ENCODE measurements around the gene ATP6V0A1. TPM values are rescaled to one million over a fixed set of nuclear protein-coding genes. Genes with fewer than 3 reads are reported as not detected.
A peak's percentile ranks its signal among the peaks of the same experiment; 100 is the strongest.

ATP6V0A1 gene
- total and polyA plus RNA-seq, 8 donors = 13.1 to 435 (median 80.2) TPM

DNA sequence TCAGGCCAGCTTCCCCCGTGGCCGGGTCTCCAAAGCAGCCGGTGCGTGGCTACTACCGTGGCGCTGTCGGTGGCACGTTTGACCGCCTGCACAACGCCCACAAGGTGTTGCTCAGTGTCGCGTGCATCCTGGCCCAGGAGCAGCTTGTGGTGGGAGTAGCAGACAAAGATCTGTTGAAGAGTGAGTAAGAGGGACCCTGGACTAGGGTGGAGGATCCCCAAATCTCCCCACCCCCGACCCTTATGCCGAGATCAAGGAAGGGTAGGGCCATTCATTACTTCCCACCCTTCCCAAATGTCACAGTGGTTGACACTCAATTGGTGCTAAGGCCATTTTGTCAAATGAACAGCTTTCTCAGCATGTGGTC lies 104.4 kb downstream of the ATP6V0A1 start:
- peaks cover 22 to 29% (median 23%) of the 10 kb centered on the region in 4 donors for H3K36me3 ChIP-seq
- no peaks in the 10 kb centered on the region for H3K27me3 ChIP-seq
- DNase-seq = no peak
- TF ChIP-seq POLR2A (IDR thresholded peaks at IDR 0.05) = no peak
- TF ChIP-seq POLR2AphosphoS5 (IDR thresholded peaks at IDR 0.05) = no peak
- no peak for TF ChIP-seq EP300 (IDR thresholded peaks at IDR 0.05)
- TF ChIP-seq, protein P1, sequence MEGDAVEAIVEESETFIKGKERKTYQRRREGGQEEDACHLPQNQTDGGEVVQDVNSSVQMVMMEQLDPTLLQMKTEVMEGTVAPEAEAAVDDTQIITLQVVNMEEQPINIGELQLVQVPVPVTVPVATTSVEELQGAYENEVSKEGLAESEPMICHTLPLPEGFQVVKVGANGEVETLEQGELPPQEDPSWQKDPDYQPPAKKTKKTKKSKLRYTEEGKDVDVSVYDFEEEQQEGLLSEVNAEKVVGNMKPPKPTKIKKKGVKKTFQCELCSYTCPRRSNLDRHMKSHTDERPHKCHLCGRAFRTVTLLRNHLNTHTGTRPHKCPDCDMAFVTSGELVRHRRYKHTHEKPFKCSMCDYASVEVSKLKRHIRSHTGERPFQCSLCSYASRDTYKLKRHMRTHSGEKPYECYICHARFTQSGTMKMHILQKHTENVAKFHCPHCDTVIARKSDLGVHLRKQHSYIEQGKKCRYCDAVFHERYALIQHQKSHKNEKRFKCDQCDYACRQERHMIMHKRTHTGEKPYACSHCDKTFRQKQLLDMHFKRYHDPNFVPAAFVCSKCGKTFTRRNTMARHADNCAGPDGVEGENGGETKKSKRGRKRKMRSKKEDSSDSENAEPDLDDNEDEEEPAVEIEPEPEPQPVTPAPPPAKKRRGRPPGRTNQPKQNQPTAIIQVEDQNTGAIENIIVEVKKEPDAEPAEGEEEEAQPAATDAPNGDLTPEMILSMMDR (IDR thresholded peaks at IDR 0.05) = no peak
- peaks cover 41 to 62% (median 61%) of the 10 kb centered on the region in 4 donors for H3K4me1 ChIP-seq
- WGBS, 5 donors = 35 to 59% (median 50%) methylated on average over 11 to 14 of the region's 14 CpGs
- intact Hi-C loops (cut with DNase I; ENCODE audit: low total_unique reads) = no loop called here
- no peaks in the 10 kb centered on the region for H3K9me3 ChIP-seq
- peak overlapping the region; percentile 77 to 97 (median 93) for H3K4me3 ChIP-seq
- peak overlapping the region; percentile 91 to 95 (median 94) for H3K27ac ChIP-seq

DNA sequence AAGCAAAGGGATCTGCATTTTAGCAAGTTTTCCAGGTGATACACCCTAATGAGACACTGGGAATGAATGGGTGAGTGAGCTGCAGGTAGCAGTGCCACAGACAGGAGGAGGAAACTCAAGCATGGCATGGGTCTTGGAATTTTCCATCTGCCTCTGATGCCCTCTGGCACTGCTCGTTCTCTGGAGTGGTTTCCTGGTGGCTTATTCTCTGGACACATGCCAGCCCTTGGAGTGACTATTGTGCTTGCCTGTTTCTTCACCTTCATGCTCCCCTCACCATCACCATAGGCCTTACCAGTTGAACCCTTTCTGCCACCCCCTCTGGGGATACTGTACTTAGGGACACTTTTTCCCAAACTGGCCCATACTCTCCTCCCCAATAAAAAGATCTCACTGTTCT lies 104.9 kb downstream of the ATP6V0A1 start:
- no peaks in the 10 kb centered on the region for H3K9me3 ChIP-seq
- H3K4me1 ChIP-seq = peaks cover 45 to 66% (median 65%) of the 10 kb centered on the region in 4 donors

DNA sequence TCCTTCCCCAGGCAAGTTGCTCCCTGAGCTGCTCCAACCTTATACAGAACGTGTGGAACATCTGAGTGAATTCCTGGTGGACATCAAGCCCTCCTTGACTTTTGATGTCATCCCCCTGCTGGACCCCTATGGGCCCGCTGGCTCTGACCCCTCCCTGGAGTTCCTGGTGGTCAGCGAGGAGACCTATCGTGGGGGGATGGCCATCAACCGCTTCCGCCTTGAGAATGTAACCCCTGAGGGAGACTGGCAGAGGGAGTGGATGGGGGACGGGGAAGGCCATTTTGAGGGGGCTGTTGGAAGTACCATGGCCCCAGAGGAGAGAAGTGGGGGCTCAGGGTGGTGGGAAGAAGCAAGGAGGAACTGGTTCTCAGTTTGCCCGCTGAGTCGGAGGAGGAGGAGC lies 105.3 kb downstream of the ATP6V0A1 start:
- Histone ChIP-seq H3K27ac (peak overlapping the region; percentile 47 to 95 (median 91)), H3K9me3 (no peaks in the 10 kb centered on the region), H3K4me1 (peaks cover 49 to 70% (median 69%) of the 10 kb centered on the region in 4 donors), H3K36me3 (peaks cover 29 to 36% (median 30%) of the 10 kb centered on the region in 4 donors), H3K27me3 (no peaks in the 10 kb centered on the region), H3K4me3 (peak overlapping the region in 3 of 4 donors; percentile 77 to 97 (median 96))
- no peak for DNase-seq
- no peak for TF ChIP-seq POLR2A (IDR thresholded peaks at IDR 0.05)
- intact Hi-C loops (cut with DNase I; ENCODE audit: low total_unique reads) = no loop called here
- 81 to 85% (median 82%) methylated on average over 9 of the region's 9 CpGs for WGBS, 5 donors

More for the DNA sequence above, 104.9 kb downstream of the ATP6V0A1 start:
- H3K27ac ChIP-seq = peak overlapping the region; percentile 91 to 95 (median 94)
- DNase-seq = peak in 1 of 2 donors; percentile 80
- no peaks in the 10 kb centered on the region for H3K27me3 ChIP-seq
- TF ChIP-seq, protein P1 (IDR thresholded peaks at IDR 0.05) = peak in 1 of 7 experiments; percentile 39
- TF ChIP-seq POLR2AphosphoS5 (IDR thresholded peaks at IDR 0.05) (peak in 1 of 3 donors; percentile 22), EP300 (IDR thresholded peaks at IDR 0.05) (no peak), POLR2A (IDR thresholded peaks at IDR 0.05) (no peak)
- H3K36me3 ChIP-seq = peaks cover 25 to 32% (median 26%) of the 10 kb centered on the region in 4 donors
- 0 to 20% (median 10%) methylated on average over 1 of the region's 1 CpG for WGBS, 5 donors
- intact Hi-C loops (cut with DNase I; ENCODE audit: low total_unique reads) = no loop called here
- H3K4me3 ChIP-seq = peak overlapping the region; percentile 77 to 97 (median 93)

DNA sequence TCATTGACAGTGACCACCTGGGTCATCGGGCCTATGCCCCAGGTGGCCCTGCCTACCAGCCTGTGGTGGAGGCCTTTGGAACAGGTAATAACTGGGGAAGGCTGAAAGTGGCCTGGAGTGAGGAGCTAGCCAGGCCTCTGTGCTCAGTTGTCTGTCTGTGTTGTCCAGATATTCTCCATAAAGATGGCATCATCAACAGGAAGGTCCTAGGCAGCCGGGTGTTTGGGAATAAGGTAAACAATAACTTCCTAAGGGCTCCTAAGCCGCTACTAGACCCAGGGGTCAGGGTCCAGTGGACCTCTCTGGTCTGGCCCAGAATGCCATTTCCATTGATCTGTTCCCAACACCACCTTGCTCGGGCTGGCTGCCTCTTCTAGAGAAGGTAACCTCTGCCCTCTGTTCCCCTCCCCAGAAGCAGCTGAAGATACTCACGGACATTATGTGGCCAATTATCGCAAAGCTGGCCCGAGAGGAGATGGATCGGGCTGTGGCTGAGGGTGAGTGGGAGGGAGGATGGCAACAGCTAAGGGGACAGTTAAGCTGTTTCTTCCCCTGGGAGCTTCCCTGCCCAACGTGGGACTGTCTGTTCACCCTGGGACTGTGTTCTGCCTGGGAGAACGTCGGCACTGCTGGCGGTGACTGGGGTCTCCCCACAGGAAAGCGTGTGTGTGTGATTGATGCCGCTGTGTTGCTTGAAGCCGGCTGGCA lies 106.3 kb downstream of the ATP6V0A1 start:
- TF ChIP-seq, protein P1 (IDR thresholded peaks at IDR 0.05) = no peak
- no peak for TF ChIP-seq POLR2AphosphoS5 (IDR thresholded peaks at IDR 0.05)
- no peak for TF ChIP-seq EP300 (IDR thresholded peaks at IDR 0.05)
- no peak for TF ChIP-seq POLR2A (IDR thresholded peaks at IDR 0.05)
- H3K27ac ChIP-seq = peak overlapping the region; percentile 47 to 97 (median 91)
- H3K36me3 ChIP-seq = peaks cover 39 to 46% (median 40%) of the 10 kb centered on the region in 4 donors

More for the DNA sequence above, 106.3 kb downstream of the ATP6V0A1 start:
- no peak overlapping the region for H3K4me3 ChIP-seq
- 86 to 91% (median 88%) methylated on average over 14 to 15 of the region's 15 CpGs for WGBS, 5 donors
- H3K9me3 ChIP-seq = no peaks in the 10 kb centered on the region
- peaks cover 55 to 80% (median 75%) of the 10 kb centered on the region in 4 donors for H3K4me1 ChIP-seq
- intact Hi-C loops (cut with DNase I; ENCODE audit: low total_unique reads) = no loop called here
- no peak for DNase-seq
- no peaks in the 10 kb centered on the region for H3K27me3 ChIP-seq
